Transverse colon (tissue), 4 donors: ENCODE data around the gene LBHD2. TPM values are rescaled to one million over a fixed set of nuclear protein-coding genes. Genes with fewer than 3 reads are reported as not detected.

Experiments
- DNase-seq: peaks from one replicate; pipeline ENCODE4 v3.0.0-alpha.2; 2019
- H3K27ac ChIP-seq, 4 donors: fragments of 200-600 bp; sonication (generic); 2 replicates each; pipeline ENCODE4 v1.5.1; 2016 to 2018; ENCODE audit warnings: inconsistent platforms in 4 of 4
- H3K27me3 ChIP-seq: fragments of 200-600 bp; sonication (generic); 2 replicates; pipeline ENCODE4 v1.5.1; 2017; ENCODE audit warnings: inconsistent platforms
- H3K36me3 ChIP-seq, 4 donors: fragments of 200-600 bp; sonication (generic); 2 replicates each; pipeline ENCODE4 v1.5.1; 2017 to 2019; ENCODE audit warnings: inconsistent platforms in 4 of 4
- H3K4me1 ChIP-seq, 4 donors: fragments of 200-600 bp; sonication (generic); 2 replicates each; pipeline ENCODE4 v1.5.1; 2017 to 2020; ENCODE audit warnings: inconsistent platforms in 4 of 4
- H3K4me3 ChIP-seq, 4 donors: fragments of 200-600 bp; sonication (generic); 1 replicate in 1 of 4; 2 replicates in 3 of 4; pipeline versions ENCODE4 v1.5.1 to v1.6.1; 2017 to 2019; ENCODE audit warnings: inconsistent platforms in 4 of 4
- H3K9me3 ChIP-seq, 2 donors: fragments of 200-600 bp; sonication (generic); 2 replicates each; pipeline ENCODE4 v1.5.1; 2017 to 2019; ENCODE audit warnings: inconsistent platforms in 2 of 2
- EP300 ChIP-seq: sonication (generic); formaldehyde crosslinking; IDR thresholded peaks from one replicate; pipeline ENCODE4 v1.6.1; 2017; ENCODE audit warnings: antibody characterized with exemption, low read depth
- POLR2A ChIP-seq: fragments of 450-650 bp; IDR thresholded peaks from one replicate; pipeline ENCODE4 v1.6.1; 2016; ENCODE audit warnings: antibody characterized with exemption, mild to moderate bottlenecking, moderate library complexity
- POLR2AphosphoS5 ChIP-seq, 3 donors: sonication (generic); formaldehyde crosslinking; IDR thresholded peaks; one replicate each; pipeline ENCODE4 v1.6.1; 2016; ENCODE audit warnings: antibody characterized with exemption in 3 of 3
- WGBS, 2 donors: methylation state at CpG; one replicate each; pipeline ENCODE4 v1.1.5; 2018; ENCODE audit warnings: low coverage in 1 of 2; 5-methylcytosine and 5-hydroxymethylcytosine counted together
- in situ Hi-C, 4 donors: fragments of 200-750 bp; cut with MboI; loops; one replicate each; pipeline versions ENCODE4 v1.15.0 to v1.15.1; 2017; ENCODE audit warnings: low sequenced_read_pairs in 3 of 4, low pct_ligation_motif_present in 1 of 4, low pct_unique_long_range_greater_than_20kb in 1 of 4
- intact Hi-C: fragments of 100-400 bp; cut with DNase I; formaldehyde crosslinking; loops from one replicate; pipeline ENCODE4 v1.15.1; 2023; ENCODE audit warnings: low total_unique reads
- total RNA-seq, 4 donors: library from RNA; depleted of rRNA; stranded (reverse); fragments of >200 nt; gene quantifications; one replicate each; pipeline ENCODE4 v1.1.0, GENCODE V29; 2016
- TF ChIP-seq, protein P1 (sequence below), 5 experiments: fragments of 200-600 bp in 3 of 5; fragments of 450-650 bp in 2 of 5; sonication (generic) in 3 of 5; IDR thresholded peaks; 1 replicate in 2 of 5; 2 replicates in 3 of 5; pipeline ENCODE4 v1.5.1; 2016 to 2017; ENCODE audit warnings: antibody characterized with exemption in 5 of 5, inconsistent platforms in 3 of 5, mild to moderate bottlenecking in 2 of 5, moderate library complexity in 1 of 5

Gene LBHD2
- total RNA-seq, 4 donors from 2014 or later, result not detected

DNA sequence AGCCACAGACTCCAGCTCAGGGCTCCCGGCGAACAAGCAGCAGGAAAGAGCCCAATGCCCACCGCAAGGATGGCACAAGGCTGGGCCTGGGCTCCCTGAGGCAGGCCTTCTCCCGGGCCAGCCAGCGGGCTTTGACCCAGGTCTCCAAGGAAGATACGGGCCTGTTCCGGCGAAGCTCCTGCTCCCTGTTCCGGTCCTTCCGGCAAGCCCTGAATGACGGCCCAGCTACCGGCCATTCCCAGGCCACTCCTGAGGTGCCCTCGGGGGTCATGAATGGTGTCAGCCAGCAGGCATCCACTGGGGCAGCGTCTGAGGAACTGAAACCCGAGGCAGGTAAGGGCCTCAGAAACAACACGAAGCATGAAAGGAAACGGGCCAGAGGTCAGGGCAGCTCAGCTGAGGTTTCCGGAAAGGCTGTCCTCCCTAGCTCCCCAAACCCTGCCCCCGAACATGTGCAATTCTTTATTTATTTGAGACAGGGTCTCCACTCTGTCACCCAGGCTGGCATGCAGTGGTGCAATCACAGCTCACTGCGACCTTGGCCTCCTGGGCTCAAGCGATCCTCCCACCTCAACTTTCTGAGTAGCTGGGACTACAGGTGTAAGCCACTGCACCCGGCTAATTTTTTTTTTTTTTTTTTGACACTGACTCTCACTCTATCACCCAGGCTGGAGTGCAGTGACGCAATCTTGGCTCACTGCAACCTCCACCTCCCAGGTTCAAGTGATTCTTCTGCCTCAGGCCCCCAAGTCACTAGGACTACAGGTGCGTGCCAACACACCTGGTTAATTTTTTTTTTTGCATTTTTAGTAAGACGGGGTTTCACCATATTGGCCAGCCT is 16.5 kb downstream of the LBHD2 start:
- DNase-seq, result peak; percentile 60
- Histone ChIP-seq H3K4me1 (peaks cover 12 to 37% (median 28%) of the 10 kb centered on the region in 4 donors), H3K27me3 (peaks cover 32% of the 10 kb centered on the region), H3K36me3 (no peaks in the 10 kb centered on the region), H3K9me3 (no peaks in the 10 kb centered on the region), H3K27ac (peak overlapping the region in 1 of 4 donors; percentile 43), H3K4me3 (no peak overlapping the region)
- no peak for TF ChIP-seq POLR2AphosphoS5 (IDR thresholded peaks at IDR 0.05)
- WGBS, 2 donors, result 86 to 95% methylated on average over 4 to 25 of the region's 25 CpGs
- in situ Hi-C loops (loop anchor here in 3 of 4 donors (10.0 kb wide), 2 partner anchors 184 to 194 kb away; no protein-coding TSS in a partner anchor), intact Hi-C loops (no loop called here)

DNA sequence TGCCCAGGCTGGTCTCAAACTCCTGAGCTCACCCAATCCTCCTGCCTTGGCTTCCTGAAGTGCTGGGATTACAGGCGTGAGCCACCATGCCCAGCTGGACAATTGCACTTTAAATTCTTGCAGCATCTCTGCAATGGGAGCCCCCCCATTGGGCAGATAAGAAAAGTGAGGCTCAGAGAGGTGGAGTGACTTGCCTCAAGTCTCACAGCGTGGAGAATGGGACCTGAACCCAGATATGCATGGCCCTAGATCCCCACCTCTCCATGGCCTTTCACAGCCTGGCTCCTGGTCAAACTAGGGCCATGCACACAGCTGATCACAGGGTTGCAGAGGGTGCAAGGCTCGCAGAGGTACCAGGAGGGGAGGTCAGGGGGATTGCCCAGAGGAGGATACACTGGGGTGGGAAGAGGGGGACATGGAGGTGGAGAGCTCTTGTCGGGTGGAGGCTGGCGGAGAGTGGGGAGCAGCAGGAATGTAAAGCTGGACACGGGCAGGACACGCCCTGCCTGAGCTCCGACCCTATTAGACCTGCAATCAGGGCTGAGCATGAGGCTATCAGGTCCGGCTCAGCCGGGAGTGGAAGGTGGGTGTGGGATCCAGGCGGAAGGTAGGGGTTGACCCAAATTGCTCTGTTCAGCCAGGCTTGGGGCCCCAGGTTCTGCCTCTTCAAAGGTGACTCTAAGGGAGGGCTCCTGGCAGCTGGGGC is 17.4 kb downstream of the LBHD2 start:
- intact Hi-C loops, result no loop called here
- 91 to 95% methylated on average over 4 to 11 of the region's 11 CpGs for WGBS, 2 donors
- in situ Hi-C loops, result loop anchor here in 3 of 4 donors (10.0 kb wide), 2 partner anchors 183 to 193 kb away; no protein-coding TSS in a partner anchor
- H3K4me1 ChIP-seq, result peaks cover 12 to 37% (median 24%) of the 10 kb centered on the region in 4 donors
- no peak for DNase-seq
- peak overlapping the region in 1 of 4 donors; percentile 43 for H3K27ac ChIP-seq
- no peaks in the 10 kb centered on the region for H3K36me3 ChIP-seq
- TF ChIP-seq EP300 (no peak), POLR2A (no peak), POLR2AphosphoS5 (IDR thresholded peaks at IDR 0.05) (no peak)
- TF ChIP-seq, protein P1, sequence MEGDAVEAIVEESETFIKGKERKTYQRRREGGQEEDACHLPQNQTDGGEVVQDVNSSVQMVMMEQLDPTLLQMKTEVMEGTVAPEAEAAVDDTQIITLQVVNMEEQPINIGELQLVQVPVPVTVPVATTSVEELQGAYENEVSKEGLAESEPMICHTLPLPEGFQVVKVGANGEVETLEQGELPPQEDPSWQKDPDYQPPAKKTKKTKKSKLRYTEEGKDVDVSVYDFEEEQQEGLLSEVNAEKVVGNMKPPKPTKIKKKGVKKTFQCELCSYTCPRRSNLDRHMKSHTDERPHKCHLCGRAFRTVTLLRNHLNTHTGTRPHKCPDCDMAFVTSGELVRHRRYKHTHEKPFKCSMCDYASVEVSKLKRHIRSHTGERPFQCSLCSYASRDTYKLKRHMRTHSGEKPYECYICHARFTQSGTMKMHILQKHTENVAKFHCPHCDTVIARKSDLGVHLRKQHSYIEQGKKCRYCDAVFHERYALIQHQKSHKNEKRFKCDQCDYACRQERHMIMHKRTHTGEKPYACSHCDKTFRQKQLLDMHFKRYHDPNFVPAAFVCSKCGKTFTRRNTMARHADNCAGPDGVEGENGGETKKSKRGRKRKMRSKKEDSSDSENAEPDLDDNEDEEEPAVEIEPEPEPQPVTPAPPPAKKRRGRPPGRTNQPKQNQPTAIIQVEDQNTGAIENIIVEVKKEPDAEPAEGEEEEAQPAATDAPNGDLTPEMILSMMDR (IDR thresholded peaks at IDR 0.05), result no peak
- no peaks in the 10 kb centered on the region for H3K9me3 ChIP-seq
- H3K27me3 ChIP-seq, result peaks cover 32% of the 10 kb centered on the region
- H3K4me3 ChIP-seq, result no peak overlapping the region

DNA sequence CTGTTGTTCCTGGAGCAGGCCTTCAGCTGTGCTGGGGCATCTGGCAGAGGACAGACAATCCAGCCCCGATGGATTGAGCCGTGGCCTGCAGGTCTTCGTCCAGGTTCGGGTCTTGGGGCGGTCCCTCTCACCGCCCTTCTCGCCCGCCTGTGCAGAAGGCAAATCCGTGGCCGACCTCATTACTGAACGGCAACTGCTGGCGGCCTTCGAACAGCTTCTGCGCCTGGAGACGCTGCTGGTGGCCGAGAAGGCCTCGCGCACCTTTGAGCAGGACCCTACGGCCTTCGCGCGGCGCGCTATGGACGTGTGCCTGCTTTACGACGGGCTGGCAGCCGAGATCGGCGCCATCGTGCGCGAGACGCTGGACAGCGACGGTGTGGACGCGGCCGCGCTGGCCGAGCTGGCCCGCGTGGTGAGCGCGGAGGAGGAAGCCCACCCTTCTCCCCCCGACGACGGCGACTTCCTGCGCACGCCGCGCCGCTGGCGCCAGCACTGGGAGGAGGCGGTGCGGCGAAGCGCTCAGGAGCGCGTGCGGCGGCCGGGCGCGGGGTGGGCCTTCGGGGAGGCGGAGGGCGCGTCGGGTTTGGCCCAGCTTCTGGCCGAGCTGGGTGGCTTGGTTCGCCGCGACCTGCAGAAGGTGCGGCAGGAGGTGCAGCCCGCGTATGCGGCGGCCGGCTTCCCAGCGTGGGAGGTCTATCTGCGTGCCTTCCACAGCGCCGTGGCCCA is 18.1 kb downstream of the LBHD2 start:
- DNase-seq, result no peak
- Histone ChIP-seq H3K4me3 (no peak overlapping the region), H3K4me1 (peaks cover 12 to 37% (median 24%) of the 10 kb centered on the region in 4 donors), H3K36me3 (no peaks in the 10 kb centered on the region), H3K27me3 (peaks cover 32% of the 10 kb centered on the region), H3K9me3 (no peaks in the 10 kb centered on the region), H3K27ac (no peak overlapping the region)
- WGBS, 2 donors, result 80% methylated on average over 49 of the region's 85 CpGs; no CpG with 5 or more reads in 1 of the 2 donors
- TF ChIP-seq POLR2AphosphoS5 (IDR thresholded peaks at IDR 0.05) (no peak), POLR2A (no peak), EP300 (no peak)
- TF ChIP-seq, protein P1 (IDR thresholded peaks at IDR 0.05), result no peak
- in situ Hi-C loops, result loop anchor here in 3 of 4 donors (10.0 kb wide), 2 partner anchors 183 to 193 kb away; no protein-coding TSS in a partner anchor
- intact Hi-C loops, result no loop called here

DNA sequence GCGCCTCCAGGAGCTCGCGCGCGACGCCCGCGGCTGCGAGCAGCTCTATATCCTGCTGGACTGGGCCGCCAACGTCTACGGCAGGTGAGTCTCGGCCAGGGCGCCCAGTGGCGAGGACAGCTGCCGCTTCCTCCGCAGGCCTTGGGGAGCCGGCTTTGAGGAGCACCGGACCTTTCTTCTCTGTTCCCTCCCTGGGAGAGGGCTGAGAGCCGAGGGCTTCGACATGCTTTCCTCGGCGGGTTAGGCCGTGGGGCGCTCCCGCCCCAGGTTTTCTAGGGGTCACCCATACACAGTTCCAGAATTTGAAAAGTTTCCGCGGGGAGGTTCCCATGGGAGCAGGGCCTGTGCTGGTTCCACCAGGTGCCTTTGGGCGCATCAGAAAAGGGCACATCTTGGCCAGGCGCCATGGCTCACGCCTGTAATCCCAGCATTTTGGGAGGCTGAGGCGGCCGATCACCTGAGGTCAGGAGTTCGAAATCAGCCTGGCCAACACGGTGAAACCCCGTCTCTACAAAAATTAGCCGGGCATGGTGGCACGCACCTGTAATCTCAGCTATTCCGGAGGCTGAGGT is 18.8 kb downstream of the LBHD2 start:
- H3K27me3 ChIP-seq, result peaks cover 32% of the 10 kb centered on the region
- TF ChIP-seq, protein P1 (IDR thresholded peaks at IDR 0.05), result no peak
- TF ChIP-seq POLR2A (no peak), POLR2AphosphoS5 (IDR thresholded peaks at IDR 0.05) (no peak), EP300 (no peak)
- DNase-seq, result no peak
- no peaks in the 10 kb centered on the region for H3K36me3 ChIP-seq
- intact Hi-C loops, result no loop called here
- WGBS, 2 donors, result 89% methylated on average over 25 of the region's 39 CpGs; no CpG with 5 or more reads in 1 of the 2 donors
- no peaks in the 10 kb centered on the region for H3K9me3 ChIP-seq
- peaks cover 12 to 37% (median 24%) of the 10 kb centered on the region in 4 donors for H3K4me1 ChIP-seq
- no peak overlapping the region for H3K4me3 ChIP-seq
- H3K27ac ChIP-seq, result peak overlapping the region in 1 of 4 donors; percentile 47
- in situ Hi-C loops, result loop anchor here in 3 of 4 donors (10.0 kb wide), 2 partner anchors 182 to 192 kb away; no protein-coding TSS in a partner anchor
